HUES6 (cell line): Measurements from ENCODE around the gene CDC73.
"Not testable (repeated sequence)": the region's sequence is repeated elsewhere in the genome, so short reads cannot be mapped to it uniquely, and the experiment has no call there.

ENCODE experiments used
- H3K27ac ChIP-seq: 2 replicates; pipeline ENCODE4 v1.7.0; 2013; ENCODE audit warnings: low read depth, mild to moderate bottlenecking, low read length, inconsistent platforms
- H3K27me3 ChIP-seq: 2 replicates; pipeline ENCODE4 v1.6.1; 2013; ENCODE audit warnings: low read length; ENCODE audit not compliant: control insufficient read depth, insufficient read depth
- H3K36me3 ChIP-seq: 2 replicates; pipeline ENCODE4 v1.6.1; 2013; ENCODE audit warnings: low read length; ENCODE audit not compliant: control insufficient read depth, insufficient read depth
- H3K4me1 ChIP-seq: 2 replicates; pipeline ENCODE4 v1.6.1; 2013; ENCODE audit warnings: low read length; ENCODE audit not compliant: control insufficient read depth, insufficient read depth
- H3K4me3 ChIP-seq: 2 replicates; pipeline ENCODE4 v1.5.1; 2013; ENCODE audit warnings: low read depth, low read length
- H3K9ac ChIP-seq: one replicate; pipeline ENCODE4 v1.6.1; 2013; ENCODE audit warnings: mild to moderate bottlenecking, low read length
- H3K9me3 ChIP-seq: 2 replicates; pipeline ENCODE4 v1.6.1; 2013; ENCODE audit warnings: low read depth, low read length; ENCODE audit not compliant: control insufficient read depth, insufficient read depth

CDC73 gene

DNA sequence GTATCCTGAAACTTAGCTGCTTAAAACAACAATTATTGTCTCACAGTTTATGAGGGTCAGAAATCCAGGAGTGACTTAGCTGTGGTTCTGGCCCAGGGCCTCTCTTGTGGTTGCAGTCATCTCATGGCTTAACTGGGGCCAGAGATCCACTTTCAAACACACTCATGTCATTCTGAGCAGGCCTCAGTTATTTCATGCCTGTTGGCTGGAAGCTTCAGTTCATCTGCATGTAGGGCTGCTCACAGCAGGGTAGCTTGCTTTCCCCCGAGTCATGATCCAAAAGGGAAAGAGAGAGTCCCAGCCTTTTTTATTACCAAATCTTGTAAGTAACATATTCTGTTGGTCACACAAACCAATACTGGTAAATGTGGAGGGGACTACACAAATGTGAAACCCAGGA lies 161.2 kb downstream of the CDC73 start:
- Histone ChIP-seq H3K27ac (no peak overlapping the region), H3K4me1 (peaks cover 10% of the 10 kb centered on the region), H3K27me3 (no peaks in the 10 kb centered on the region), H3K9me3 (no peaks in the 10 kb centered on the region), H3K9ac (no peak overlapping the region), H3K4me3 (no peak overlapping the region), H3K36me3 (no peaks in the 10 kb centered on the region)

DNA sequence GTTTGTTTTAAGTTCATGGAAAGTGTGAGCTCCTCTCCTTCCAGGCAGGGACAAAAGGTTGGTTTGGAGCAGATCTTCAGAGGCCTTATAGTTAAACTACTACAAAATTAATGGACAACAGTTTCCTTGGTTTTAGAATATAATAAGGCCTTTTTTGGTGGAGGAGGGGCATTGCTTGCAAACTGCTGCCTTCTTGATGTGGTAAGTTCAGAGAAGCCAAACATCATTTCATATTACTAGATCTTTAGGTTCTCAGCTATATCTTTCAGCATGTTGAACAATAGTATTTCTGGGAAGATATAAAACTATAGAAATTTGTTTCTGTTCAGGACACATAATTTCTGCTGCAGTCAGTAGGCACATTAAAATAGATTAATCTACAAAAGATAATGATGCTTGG lies 162.4 kb downstream of the CDC73 start:
- H3K9ac ChIP-seq: no peak overlapping the region
- no peaks in the 10 kb centered on the region for H3K9me3 ChIP-seq
- no peaks in the 10 kb centered on the region for H3K27me3 ChIP-seq
- H3K4me3 ChIP-seq: no peak overlapping the region
- peaks cover 10% of the 10 kb centered on the region for H3K4me1 ChIP-seq
- no peak overlapping the region for H3K27ac ChIP-seq
- no peaks in the 10 kb centered on the region for H3K36me3 ChIP-seq

DNA sequence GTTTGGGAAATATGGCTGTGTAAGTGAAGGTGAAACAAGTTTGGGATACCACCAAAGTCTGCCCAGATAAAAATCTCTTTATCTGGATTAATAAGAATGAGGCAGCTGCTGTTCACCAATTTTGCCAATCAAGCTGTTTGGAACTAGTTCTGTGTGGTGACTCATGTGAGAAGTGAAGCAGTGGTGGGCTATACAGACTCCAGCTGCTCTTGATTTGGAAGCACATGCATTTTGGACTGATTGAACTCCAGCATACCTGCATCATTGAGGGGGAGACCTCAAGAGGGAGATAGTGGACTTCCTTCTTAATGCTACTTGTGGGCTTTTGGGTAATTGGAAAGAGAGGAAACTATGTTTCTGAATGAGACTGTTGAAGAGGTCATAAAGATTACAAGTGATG lies 163.8 kb downstream of the CDC73 start:
- Histone ChIP-seq H3K4me1 (peaks cover 10% of the 10 kb centered on the region), H3K9ac (no peak overlapping the region), H3K4me3 (no peak overlapping the region), H3K9me3 (no peaks in the 10 kb centered on the region), H3K27ac (no peak overlapping the region), H3K27me3 (no peaks in the 10 kb centered on the region), H3K36me3 (no peaks in the 10 kb centered on the region)

DNA sequence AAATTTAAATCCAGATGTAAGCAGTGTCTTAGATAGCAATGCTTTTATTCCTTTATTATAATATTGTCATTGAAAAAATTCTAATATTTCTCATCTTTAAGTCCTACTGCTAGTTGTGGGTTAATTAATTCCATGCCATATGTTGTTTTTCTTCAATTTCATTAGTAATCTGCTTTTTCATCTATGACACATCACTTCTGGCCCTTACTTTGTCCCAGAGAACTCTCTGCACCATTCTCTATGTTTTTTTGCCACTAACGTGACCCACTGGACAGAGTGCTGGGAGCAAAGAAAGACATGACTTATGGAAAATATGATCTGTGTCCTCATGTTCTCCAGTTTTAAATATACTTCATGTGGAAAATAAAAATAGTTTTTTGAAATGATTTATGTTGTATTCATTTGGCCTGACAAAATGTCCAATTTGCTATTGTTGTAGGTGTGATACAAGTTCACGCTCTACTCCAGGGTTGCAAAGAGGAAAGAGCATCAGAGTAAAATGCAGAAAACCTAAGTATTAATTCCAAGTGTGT lies 166.8 kb downstream of the CDC73 start:
- not testable (repeated sequence) for H3K27ac ChIP-seq, H3K4me3 ChIP-seq, H3K36me3 ChIP-seq, H3K9me3 ChIP-seq, H3K9ac ChIP-seq, H3K4me1 ChIP-seq, H3K27me3 ChIP-seq

DNA sequence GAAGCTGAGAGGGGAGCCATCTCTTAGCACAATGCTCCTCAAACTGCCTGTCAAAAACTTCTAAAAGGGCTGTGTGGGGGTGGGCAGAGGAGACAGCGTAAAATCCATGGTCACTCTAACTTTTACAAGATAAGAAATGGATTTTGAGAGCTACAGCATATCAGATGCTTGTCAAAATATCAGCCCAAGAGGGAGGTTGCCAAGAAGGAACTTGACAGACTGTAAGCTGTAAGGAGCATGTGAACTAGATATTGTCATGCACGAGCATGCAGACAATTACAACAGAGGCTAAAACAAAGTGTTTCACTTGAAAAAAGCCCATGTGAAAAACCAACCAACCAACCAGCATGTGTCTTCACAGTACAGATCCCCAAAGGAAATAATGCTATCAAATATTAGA lies 171.9 kb downstream of the CDC73 start:
- no peak overlapping the region for H3K4me3 ChIP-seq
- no peaks in the 10 kb centered on the region for H3K4me1 ChIP-seq
- H3K36me3 ChIP-seq: no peaks in the 10 kb centered on the region
- H3K27ac ChIP-seq: no peak overlapping the region
- no peaks in the 10 kb centered on the region for H3K9me3 ChIP-seq
- no peaks in the 10 kb centered on the region for H3K27me3 ChIP-seq
- H3K9ac ChIP-seq: no peak overlapping the region

DNA sequence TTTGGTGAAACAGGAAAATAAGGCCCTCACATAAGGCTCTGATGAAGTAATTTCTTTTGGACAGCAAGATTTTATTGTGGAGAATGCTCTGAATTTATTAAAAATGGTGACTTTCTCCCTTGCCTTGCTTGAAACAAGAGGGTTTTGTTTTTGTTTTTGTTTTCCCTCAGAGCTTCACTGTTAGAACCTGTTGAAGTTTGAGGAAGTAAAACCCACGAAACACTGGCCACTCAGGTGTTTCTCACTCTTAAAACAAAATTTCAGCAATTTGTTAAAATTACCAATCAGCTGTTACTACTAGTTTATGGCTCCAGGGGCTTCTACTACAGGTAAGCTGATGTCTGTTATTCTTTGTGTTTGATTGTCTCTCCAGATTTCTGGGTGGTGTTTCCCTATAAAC lies 177.2 kb downstream of the CDC73 start:
- no peak overlapping the region for H3K27ac ChIP-seq
- H3K4me1 ChIP-seq: no peaks in the 10 kb centered on the region
- H3K9ac ChIP-seq: no peak overlapping the region
- H3K36me3 ChIP-seq: no peaks in the 10 kb centered on the region
- no peak overlapping the region for H3K4me3 ChIP-seq
- no peaks in the 10 kb centered on the region for H3K9me3 ChIP-seq
- no peaks in the 10 kb centered on the region for H3K27me3 ChIP-seq

DNA sequence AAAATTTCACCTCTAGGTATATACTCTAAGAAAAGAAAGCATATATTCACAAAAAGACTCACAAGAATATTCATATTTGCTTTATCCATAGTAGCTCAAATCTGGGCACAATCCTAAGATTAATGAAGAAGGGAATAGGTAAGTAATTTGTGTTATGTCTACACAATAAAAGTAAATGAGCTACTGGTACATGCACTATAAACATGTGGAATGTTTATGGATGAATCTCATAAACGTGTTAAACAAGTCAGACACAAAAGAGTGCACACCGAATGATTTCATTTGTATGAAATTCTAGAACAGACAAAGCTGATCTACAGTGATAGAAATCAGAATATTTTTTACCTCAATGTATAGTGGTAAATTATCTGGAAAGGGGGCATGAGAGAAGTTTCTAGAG lies 179.9 kb downstream of the CDC73 start:
- Histone ChIP-seq H3K36me3 (no peaks in the 10 kb centered on the region), H3K4me3 (no peak overlapping the region), H3K4me1 (no peaks in the 10 kb centered on the region), H3K9ac (no peak overlapping the region), H3K9me3 (no peaks in the 10 kb centered on the region), H3K27ac (no peak overlapping the region), H3K27me3 (no peaks in the 10 kb centered on the region)

DNA sequence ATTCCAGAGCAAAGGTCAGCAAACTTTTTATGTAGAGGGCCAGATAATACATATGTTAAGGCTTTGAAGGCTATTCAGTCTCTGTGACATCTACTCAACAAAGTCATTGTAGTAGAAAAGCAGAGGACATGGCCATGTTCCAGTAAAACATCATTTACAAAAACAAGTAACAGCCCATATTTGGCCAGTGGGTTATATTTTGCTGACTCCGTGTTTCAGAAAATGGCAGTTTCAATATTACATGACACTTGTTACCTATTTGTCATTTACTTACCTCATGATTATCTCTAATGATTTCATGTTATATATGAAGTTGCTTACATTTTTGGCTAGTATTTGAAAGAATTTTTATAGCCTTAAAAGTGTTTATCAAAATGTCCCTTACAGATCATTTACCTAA lies 182.0 kb downstream of the CDC73 start:
- Histone ChIP-seq H3K4me3 (no peak overlapping the region), H3K27ac (no peak overlapping the region), H3K9ac (no peak overlapping the region), H3K36me3 (no peaks in the 10 kb centered on the region), H3K4me1 (no peaks in the 10 kb centered on the region), H3K27me3 (no peaks in the 10 kb centered on the region), H3K9me3 (no peaks in the 10 kb centered on the region)
